ENCODE data around the gene GPATCH2L.

The GPATCH2L gene

DNA sequence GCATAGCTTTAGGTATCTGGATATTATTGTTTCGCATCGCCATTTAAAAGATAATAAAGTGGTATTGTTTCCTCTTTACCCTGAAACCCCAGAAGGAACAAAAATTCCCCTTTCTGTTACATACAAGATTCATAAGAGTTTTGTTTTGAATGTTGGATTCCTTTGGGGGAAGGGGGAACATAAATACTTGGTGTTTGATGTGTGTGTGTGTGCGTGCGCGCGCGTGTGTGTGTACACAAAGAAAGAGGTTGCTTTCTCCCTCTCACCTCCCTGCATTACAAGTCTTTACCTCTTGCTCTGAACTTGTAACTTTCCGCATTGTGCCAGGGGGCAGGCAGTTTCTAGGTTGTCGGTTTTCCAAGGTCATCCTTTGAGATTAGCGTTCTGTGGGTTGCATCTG lies 76.4 kb downstream of the GPATCH2L start:
- Histone ChIP-seq H3K4me1 (ENCODE audit: low read depth, poor library complexity, severe bottlenecking) (no peaks in the 10 kb centered on the region), H3K79me2 (ENCODE audit: insufficient read depth, low read depth) (no peaks in the 10 kb centered on the region), H3K4me2 (no peak overlapping the region), H3K27ac (no peak overlapping the region), H2AFZ (ENCODE audit: low read depth) (no peak overlapping the region), H3K9ac (no peak overlapping the region), H3K4me3 (IDR thresholded peaks at IDR 0.05; ENCODE audit: insufficient read depth, low read depth, low read length) (no peak overlapping the region), H3K36me3 (ENCODE audit: insufficient read depth) (no peaks in the 10 kb centered on the region), H3K27me3 (ENCODE audit: insufficient read depth, low read depth) (no peaks in the 10 kb centered on the region), H4K20me1 (ENCODE audit: insufficient read depth) (no peaks in the 10 kb centered on the region)
- TF ChIP-seq, protein P1, sequence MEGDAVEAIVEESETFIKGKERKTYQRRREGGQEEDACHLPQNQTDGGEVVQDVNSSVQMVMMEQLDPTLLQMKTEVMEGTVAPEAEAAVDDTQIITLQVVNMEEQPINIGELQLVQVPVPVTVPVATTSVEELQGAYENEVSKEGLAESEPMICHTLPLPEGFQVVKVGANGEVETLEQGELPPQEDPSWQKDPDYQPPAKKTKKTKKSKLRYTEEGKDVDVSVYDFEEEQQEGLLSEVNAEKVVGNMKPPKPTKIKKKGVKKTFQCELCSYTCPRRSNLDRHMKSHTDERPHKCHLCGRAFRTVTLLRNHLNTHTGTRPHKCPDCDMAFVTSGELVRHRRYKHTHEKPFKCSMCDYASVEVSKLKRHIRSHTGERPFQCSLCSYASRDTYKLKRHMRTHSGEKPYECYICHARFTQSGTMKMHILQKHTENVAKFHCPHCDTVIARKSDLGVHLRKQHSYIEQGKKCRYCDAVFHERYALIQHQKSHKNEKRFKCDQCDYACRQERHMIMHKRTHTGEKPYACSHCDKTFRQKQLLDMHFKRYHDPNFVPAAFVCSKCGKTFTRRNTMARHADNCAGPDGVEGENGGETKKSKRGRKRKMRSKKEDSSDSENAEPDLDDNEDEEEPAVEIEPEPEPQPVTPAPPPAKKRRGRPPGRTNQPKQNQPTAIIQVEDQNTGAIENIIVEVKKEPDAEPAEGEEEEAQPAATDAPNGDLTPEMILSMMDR (conservative IDR thresholded peaks at IDR 0.05; ENCODE audit: low read depth, low read length) = no peak

DNA sequence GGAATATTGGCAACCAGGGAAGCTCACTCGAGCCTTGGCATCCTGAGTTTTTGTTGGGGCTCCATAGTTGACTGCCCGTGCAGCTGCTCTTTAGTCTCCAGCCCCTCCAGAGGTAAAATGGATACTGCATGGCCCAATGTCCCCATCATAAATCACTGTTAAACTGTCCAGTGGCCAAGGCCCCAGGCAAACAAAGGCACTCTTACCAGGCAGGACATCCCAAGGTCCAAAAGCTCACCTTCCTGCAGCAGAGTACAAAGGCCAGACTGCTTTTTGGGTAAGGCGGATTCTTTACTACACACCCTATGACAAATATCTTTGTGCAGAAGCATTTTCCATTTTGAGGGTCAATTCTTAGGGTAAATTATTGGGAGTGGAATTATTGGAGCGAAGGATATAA lies 81.1 kb downstream of the GPATCH2L start:
- Histone ChIP-seq H4K20me1 (ENCODE audit: insufficient read depth) (no peaks in the 10 kb centered on the region), H3K4me1 (ENCODE audit: low read depth, poor library complexity, severe bottlenecking) (no peaks in the 10 kb centered on the region), H3K79me2 (ENCODE audit: insufficient read depth, low read depth) (no peaks in the 10 kb centered on the region), H3K4me3 (IDR thresholded peaks at IDR 0.05; ENCODE audit: insufficient read depth, low read depth, low read length) (no peak overlapping the region), H2AFZ (ENCODE audit: low read depth) (no peak overlapping the region), H3K9ac (no peak overlapping the region), H3K27me3 (ENCODE audit: insufficient read depth, low read depth) (no peaks in the 10 kb centered on the region), H3K27ac (no peak overlapping the region), H3K4me2 (no peak overlapping the region), H3K36me3 (ENCODE audit: insufficient read depth) (no peaks in the 10 kb centered on the region)
- TF ChIP-seq, protein P1 (conservative IDR thresholded peaks at IDR 0.05; ENCODE audit: low read depth, low read length) = no peak

DNA sequence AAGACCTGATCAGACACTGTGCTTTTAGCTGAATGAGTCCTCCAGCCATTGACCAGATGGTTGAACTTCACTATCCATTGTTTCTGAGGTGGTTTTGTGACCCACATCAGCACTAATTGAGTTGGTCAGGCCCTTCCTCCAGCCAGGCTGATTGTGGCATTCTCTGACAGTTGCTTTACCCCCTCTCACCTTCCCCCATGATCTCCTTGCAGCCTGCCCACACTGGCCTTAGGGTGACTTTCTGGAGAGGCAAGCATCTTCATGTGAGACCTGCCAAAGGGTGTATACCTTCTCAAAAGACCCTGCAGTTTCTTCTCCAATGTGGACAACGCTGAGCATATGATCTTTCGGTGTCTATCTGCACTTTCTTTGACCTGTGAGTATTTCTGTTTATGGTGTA lies 83.9 kb downstream of the GPATCH2L start:
- no peaks in the 10 kb centered on the region for H3K79me2 ChIP-seq (ENCODE audit: insufficient read depth, low read depth)
- H3K27me3 ChIP-seq (ENCODE audit: insufficient read depth, low read depth) = no peaks in the 10 kb centered on the region
- H3K9ac ChIP-seq = no peak overlapping the region
- no peak overlapping the region for H2AFZ ChIP-seq (ENCODE audit: low read depth)
- no peaks in the 10 kb centered on the region for H3K4me1 ChIP-seq (ENCODE audit: low read depth, poor library complexity, severe bottlenecking)
- no peak overlapping the region for H3K27ac ChIP-seq
- no peaks in the 10 kb centered on the region for H3K36me3 ChIP-seq (ENCODE audit: insufficient read depth)
- no peak overlapping the region for H3K4me2 ChIP-seq
- H3K4me3 ChIP-seq (IDR thresholded peaks at IDR 0.05; ENCODE audit: insufficient read depth, low read depth, low read length) = no peak overlapping the region
- TF ChIP-seq, protein P1 (conservative IDR thresholded peaks at IDR 0.05; ENCODE audit: low read depth, low read length) = no peak
- H4K20me1 ChIP-seq (ENCODE audit: insufficient read depth) = no peaks in the 10 kb centered on the region

DNA sequence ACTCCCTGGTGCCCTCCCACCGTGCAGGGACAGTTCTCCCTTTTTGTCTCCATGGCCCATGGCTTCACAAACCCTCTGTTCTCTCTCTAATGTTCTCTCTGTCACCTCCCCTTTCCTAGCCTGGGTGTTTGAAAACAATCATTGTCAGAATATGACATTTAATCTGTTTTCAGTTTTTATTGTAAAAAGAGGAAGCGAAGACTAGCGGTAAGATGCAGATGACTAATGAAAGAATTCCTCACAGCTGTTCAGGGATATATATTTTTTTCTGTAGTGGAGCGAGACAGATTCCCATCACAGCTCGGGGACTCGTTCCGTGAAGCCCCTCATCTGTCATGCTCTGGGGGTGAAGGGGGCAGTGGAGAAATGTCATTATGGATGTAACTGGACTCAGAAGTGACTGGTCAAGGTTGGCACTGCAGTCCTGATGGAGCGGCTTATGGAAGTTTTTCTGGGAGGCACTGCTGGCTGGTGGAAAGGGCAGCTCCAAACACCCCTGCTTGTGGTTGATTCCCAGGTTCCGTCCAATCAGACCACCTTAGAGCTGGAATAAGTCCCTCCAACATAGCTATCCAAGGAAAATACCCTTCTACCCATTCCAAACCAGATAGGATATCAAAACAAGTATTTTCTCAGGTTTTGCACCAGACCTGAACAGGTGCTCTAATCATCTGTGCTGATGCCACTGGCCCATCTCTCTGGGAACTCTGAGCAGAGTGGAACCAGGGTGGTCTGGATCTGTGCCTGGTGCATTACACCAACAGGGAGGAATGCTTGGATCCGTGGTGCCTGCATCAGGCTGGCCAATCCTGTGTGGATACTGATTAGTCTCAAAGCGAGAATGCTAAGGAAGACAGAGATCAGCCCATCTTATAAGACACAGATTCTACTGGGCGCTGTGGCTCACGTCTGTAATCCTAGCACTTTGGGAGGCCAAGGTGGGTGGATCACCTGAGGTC lies 84.7 kb downstream of the GPATCH2L start:
- H2AFZ ChIP-seq (ENCODE audit: low read depth) = no peak overlapping the region
- no peak overlapping the region for H3K4me2 ChIP-seq

More for the DNA sequence above, 84.7 kb downstream of the GPATCH2L start:
- H3K27ac ChIP-seq = no peak overlapping the region
- H3K4me3 ChIP-seq (IDR thresholded peaks at IDR 0.05; ENCODE audit: insufficient read depth, low read depth, low read length) = no peak overlapping the region
- H3K4me1 ChIP-seq (ENCODE audit: low read depth, poor library complexity, severe bottlenecking) = no peaks in the 10 kb centered on the region
- no peaks in the 10 kb centered on the region for H4K20me1 ChIP-seq (ENCODE audit: insufficient read depth)
- H3K27me3 ChIP-seq (ENCODE audit: insufficient read depth, low read depth) = no peaks in the 10 kb centered on the region
- H3K79me2 ChIP-seq (ENCODE audit: insufficient read depth, low read depth) = no peaks in the 10 kb centered on the region
- no peaks in the 10 kb centered on the region for H3K36me3 ChIP-seq (ENCODE audit: insufficient read depth)
- TF ChIP-seq, protein P1 (conservative IDR thresholded peaks at IDR 0.05; ENCODE audit: low read depth, low read length) = no peak
- H3K9ac ChIP-seq = no peak overlapping the region
